ENCODE data around the gene TMEM187. TPM values are rescaled to one million over a fixed set of nuclear protein-coding genes. Genes with fewer than 3 reads are reported as not detected.

Gene TMEM187
- total RNA-seq, 2 donors from 2014 or later: 4.8 to 8.1 TPM

GRCh38 chrX:154016366-154017076, 44.0 kb downstream of the TMEM187 start:
- Mint-ChIP-seq H3K27ac (no peak overlapping the region), H3K9me3 (peaks cover 61% of the 10 kb centered on the region), H3K4me1 (peaks cover 10% of the 10 kb centered on the region), H3K27me3 (ENCODE audit: insufficient read depth) (peaks cover 3% of the 10 kb centered on the region), H3K4me3 (no peak overlapping the region), H3K36me3 (ENCODE audit: low read depth) (peaks cover 17% of the 10 kb centered on the region)
- WGBS, 2 experiments (ENCODE audit: insufficient coverage in 1 of 2, insufficient read length in 1 of 2): 40 to 96% methylated on average over 1 to 24 of the region's 24 CpGs
- H3K4me1 ChIP-seq (ENCODE audit: control insufficient read depth, insufficient read depth, low read length): no peaks in the 10 kb centered on the region
- no peaks in the 10 kb centered on the region for H3K9me3 ChIP-seq (ENCODE audit: control insufficient read depth, low read length)
- TF ChIP-seq CTCF (conservative IDR thresholded peaks at IDR 0.05): no peak
- H3K27ac ChIP-seq (ENCODE audit: low read depth, low read length): no peak overlapping the region
- H3K4me3 ChIP-seq (ENCODE audit: low read length): no peak overlapping the region
- DNase-seq: no peak
- H3K9ac ChIP-seq (ENCODE audit: extremely low read depth, low read length, poor library complexity, severe bottlenecking): no peak overlapping the region
- H3K27me3 ChIP-seq (ENCODE audit: control insufficient read depth, insufficient read depth, low read length, poor library complexity, severe bottlenecking): no peaks in the 10 kb centered on the region
- no peaks in the 10 kb centered on the region for H3K36me3 ChIP-seq (ENCODE audit: control insufficient read depth, insufficient read depth, low read length)

GRCh38 chrX:154017766-154018517, 45.4 kb downstream of the TMEM187 start:
- Histone ChIP-seq H3K9ac (ENCODE audit: extremely low read depth, low read length, poor library complexity, severe bottlenecking) (no peak overlapping the region), H3K27me3 (ENCODE audit: control insufficient read depth, insufficient read depth, low read length, poor library complexity, severe bottlenecking) (no peaks in the 10 kb centered on the region), H3K4me3 (ENCODE audit: low read length) (no peak overlapping the region), H3K9me3 (ENCODE audit: control insufficient read depth, low read length) (no peaks in the 10 kb centered on the region), H3K36me3 (ENCODE audit: control insufficient read depth, insufficient read depth, low read length) (no peaks in the 10 kb centered on the region), H3K4me1 (ENCODE audit: control insufficient read depth, insufficient read depth, low read length) (no peaks in the 10 kb centered on the region), H3K27ac (ENCODE audit: low read depth, low read length) (no peak overlapping the region)
- TF ChIP-seq CTCF (conservative IDR thresholded peaks at IDR 0.05): no peak
- Mint-ChIP-seq H3K27ac (no peak overlapping the region), H3K9me3 (peaks cover 65% of the 10 kb centered on the region), H3K4me1 (peaks cover 16% of the 10 kb centered on the region), H3K4me3 (peak overlapping the region; percentile 64), H3K27me3 (ENCODE audit: insufficient read depth) (peaks cover 3% of the 10 kb centered on the region), H3K36me3 (ENCODE audit: low read depth) (peaks cover 13% of the 10 kb centered on the region)
- 96 to 100% methylated on average over 1 to 25 of the region's 26 CpGs for WGBS, 2 experiments (ENCODE audit: insufficient coverage in 1 of 2, insufficient read length in 1 of 2)
- DNase-seq: no peak

- Mint-ChIP-seq H3K36me3 (ENCODE audit: low read depth) (peaks cover 11% of the 10 kb centered on the region), H3K9me3 (peaks cover 64% of the 10 kb centered on the region), H3K4me1 (peaks cover 18% of the 10 kb centered on the region), H3K27ac (peak overlapping the region; percentile 82), H3K4me3 (peak overlapping the region; percentile 64), H3K27me3 (ENCODE audit: insufficient read depth) (peaks cover 3% of the 10 kb centered on the region)
- H3K36me3 ChIP-seq (ENCODE audit: control insufficient read depth, insufficient read depth, low read length): no peaks in the 10 kb centered on the region
- no peak overlapping the region for H3K9ac ChIP-seq (ENCODE audit: extremely low read depth, low read length, poor library complexity, severe bottlenecking)
- TF ChIP-seq CTCF (conservative IDR thresholded peaks at IDR 0.05): no peak
- H3K27me3 ChIP-seq (ENCODE audit: control insufficient read depth, insufficient read depth, low read length, poor library complexity, severe bottlenecking): no peaks in the 10 kb centered on the region
- no peaks in the 10 kb centered on the region for H3K4me1 ChIP-seq (ENCODE audit: control insufficient read depth, insufficient read depth, low read length)
- H3K27ac ChIP-seq (ENCODE audit: low read depth, low read length): no peak overlapping the region
- 80 to 90% methylated on average over 1 to 14 of the region's 15 CpGs for WGBS, 2 experiments (ENCODE audit: insufficient coverage in 1 of 2, insufficient read length in 1 of 2)
- no peaks in the 10 kb centered on the region for H3K9me3 ChIP-seq (ENCODE audit: control insufficient read depth, low read length)
- no peak overlapping the region for H3K4me3 ChIP-seq (ENCODE audit: low read length)
- DNase-seq: no peak
Measured at GRCh38 chrX:154018518-154019060, 46.0 kb downstream of the TMEM187 start.
